ENCODE results near the gene ANKRD18A.
"Not testable (repeated sequence)": the region's sequence is repeated elsewhere in the genome, so short reads cannot be mapped to it uniquely, and the experiment has no call there.

GRCh38 chr9:38553019-38553418 lies 67.4 kb downstream of the ANKRD18A start:
- not testable (repeated sequence) for TF ChIP-seq POLR2A (IDR thresholded peaks at IDR 0.05)
- TF ChIP-seq, protein P1, sequence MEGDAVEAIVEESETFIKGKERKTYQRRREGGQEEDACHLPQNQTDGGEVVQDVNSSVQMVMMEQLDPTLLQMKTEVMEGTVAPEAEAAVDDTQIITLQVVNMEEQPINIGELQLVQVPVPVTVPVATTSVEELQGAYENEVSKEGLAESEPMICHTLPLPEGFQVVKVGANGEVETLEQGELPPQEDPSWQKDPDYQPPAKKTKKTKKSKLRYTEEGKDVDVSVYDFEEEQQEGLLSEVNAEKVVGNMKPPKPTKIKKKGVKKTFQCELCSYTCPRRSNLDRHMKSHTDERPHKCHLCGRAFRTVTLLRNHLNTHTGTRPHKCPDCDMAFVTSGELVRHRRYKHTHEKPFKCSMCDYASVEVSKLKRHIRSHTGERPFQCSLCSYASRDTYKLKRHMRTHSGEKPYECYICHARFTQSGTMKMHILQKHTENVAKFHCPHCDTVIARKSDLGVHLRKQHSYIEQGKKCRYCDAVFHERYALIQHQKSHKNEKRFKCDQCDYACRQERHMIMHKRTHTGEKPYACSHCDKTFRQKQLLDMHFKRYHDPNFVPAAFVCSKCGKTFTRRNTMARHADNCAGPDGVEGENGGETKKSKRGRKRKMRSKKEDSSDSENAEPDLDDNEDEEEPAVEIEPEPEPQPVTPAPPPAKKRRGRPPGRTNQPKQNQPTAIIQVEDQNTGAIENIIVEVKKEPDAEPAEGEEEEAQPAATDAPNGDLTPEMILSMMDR (IDR thresholded peaks at IDR 0.05), result not testable (repeated sequence)

All from esophagus squamous epithelium (tissue), 4 donors.